Measurements from ENCODE around the gene GNRHR.

Gene GNRHR

GRCh38 chr4:67700738-67701516 lies 53.3 kb downstream of the GNRHR start, which contains the start of gene UBA6:
TSS of gene UBA6 (minus strand) at chr4:67701155. CDS start at chr4:67701119, 36 bp downstream.
- H4K20me1 ChIP-seq (ENCODE audit: insufficient read depth, low read length), result no peaks in the 10 kb centered on the region
- no peaks in the 10 kb centered on the region for H3K27me3 ChIP-seq (replicated peaks; ENCODE audit: insufficient read depth, low read length)
- H3F3A ChIP-seq (ENCODE audit: insufficient read depth, low read length), result peaks cover 10% of the 10 kb centered on the region
- peak; percentile 99 for DNase-seq
- H3K9me2 ChIP-seq (replicated peaks; ENCODE audit: insufficient read depth, low read length), result no peaks in the 10 kb centered on the region
- peak within 1 kb of the TSS; percentile 87 for H3K4me3 ChIP-seq (ENCODE audit: low read length)
- H2AFZ ChIP-seq (ENCODE audit: low read length), result peak within 1 kb of the TSS; percentile 69
- H3K79me2 ChIP-seq (ENCODE audit: low read length), result peaks cover 63% of the 10 kb centered on the region
- H3K9ac ChIP-seq (ENCODE audit: low read length), result peak within 1 kb of the TSS; percentile 82
- TF ChIP-seq, protein P1, sequence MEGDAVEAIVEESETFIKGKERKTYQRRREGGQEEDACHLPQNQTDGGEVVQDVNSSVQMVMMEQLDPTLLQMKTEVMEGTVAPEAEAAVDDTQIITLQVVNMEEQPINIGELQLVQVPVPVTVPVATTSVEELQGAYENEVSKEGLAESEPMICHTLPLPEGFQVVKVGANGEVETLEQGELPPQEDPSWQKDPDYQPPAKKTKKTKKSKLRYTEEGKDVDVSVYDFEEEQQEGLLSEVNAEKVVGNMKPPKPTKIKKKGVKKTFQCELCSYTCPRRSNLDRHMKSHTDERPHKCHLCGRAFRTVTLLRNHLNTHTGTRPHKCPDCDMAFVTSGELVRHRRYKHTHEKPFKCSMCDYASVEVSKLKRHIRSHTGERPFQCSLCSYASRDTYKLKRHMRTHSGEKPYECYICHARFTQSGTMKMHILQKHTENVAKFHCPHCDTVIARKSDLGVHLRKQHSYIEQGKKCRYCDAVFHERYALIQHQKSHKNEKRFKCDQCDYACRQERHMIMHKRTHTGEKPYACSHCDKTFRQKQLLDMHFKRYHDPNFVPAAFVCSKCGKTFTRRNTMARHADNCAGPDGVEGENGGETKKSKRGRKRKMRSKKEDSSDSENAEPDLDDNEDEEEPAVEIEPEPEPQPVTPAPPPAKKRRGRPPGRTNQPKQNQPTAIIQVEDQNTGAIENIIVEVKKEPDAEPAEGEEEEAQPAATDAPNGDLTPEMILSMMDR (IDR thresholded peaks at IDR 0.05; ENCODE audit: low read length), result peak; percentile 47
- TF ChIP-seq EZH2phosphoT487 (IDR thresholded peaks at IDR 0.05; ENCODE audit: low read length), result no peak
- no peak for TF ChIP-seq EZH2 (optimal IDR thresholded peaks at IDR 0.05; ENCODE audit: low read depth, low read length)
- peak within 1 kb of the TSS; percentile 78 for H3K4me2 ChIP-seq (ENCODE audit: low read depth, low read length)
- H3K4me1 ChIP-seq (ENCODE audit: low read length), result peaks cover 7% of the 10 kb centered on the region
- H3K9me3 ChIP-seq (replicated peaks; ENCODE audit: insufficient read depth, low read length), result no peaks in the 10 kb centered on the region
- H3K27ac ChIP-seq (ENCODE audit: low read length), result peak within 1 kb of the TSS; percentile 79
- no peaks in the 10 kb centered on the region; the same call in 1 of the 2 replicates for H3K36me3 ChIP-seq (replicated peaks; ENCODE audit: insufficient read depth, low read length)

DNA sequence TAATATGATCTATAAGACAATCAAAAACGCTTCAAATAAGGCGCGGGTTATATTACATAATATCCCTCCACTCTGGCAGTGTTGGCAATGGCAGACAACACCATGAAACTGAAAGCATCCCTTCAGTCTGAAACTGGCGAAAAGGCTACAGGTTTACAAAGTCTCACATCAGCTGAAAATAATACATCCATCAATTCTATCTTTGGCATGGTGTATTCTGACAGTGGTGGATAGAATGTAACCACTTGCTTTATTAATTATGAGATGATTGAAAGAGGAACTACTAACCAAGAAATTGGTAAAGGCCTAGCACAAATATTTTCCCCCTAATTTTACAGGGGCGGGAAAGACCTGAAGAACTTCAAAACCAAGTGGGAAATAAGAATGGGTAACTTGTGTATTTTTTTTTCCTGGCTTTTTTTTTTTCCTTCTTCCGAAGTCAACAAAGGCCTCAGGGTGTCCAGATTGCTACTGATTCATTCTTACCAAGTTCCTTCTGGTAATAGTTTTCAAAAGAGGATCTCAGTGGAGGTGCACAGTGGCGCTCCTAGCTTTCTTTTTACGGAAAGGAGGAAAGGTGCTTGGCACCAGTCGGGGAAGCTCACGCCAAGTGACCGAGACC lies 54.0 kb downstream of the GNRHR start:
- no peaks in the 10 kb centered on the region; the same call in 1 of the 2 replicates for H3K36me3 ChIP-seq (replicated peaks; ENCODE audit: insufficient read depth, low read length)
- H3K27ac ChIP-seq (ENCODE audit: low read length), result peak overlapping the region; percentile 79
- peaks cover 10% of the 10 kb centered on the region for H3F3A ChIP-seq (ENCODE audit: insufficient read depth, low read length)
- DNase-seq, result peak; percentile 78
- H2AFZ ChIP-seq (ENCODE audit: low read length), result peak overlapping the region; percentile 62
- H3K9ac ChIP-seq (ENCODE audit: low read length), result peak overlapping the region; percentile 82
- H3K4me2 ChIP-seq (ENCODE audit: low read depth, low read length), result peak overlapping the region; percentile 49
- H3K27me3 ChIP-seq (replicated peaks; ENCODE audit: insufficient read depth, low read length), result no peaks in the 10 kb centered on the region
- H3K4me3 ChIP-seq (ENCODE audit: low read length), result peak overlapping the region; percentile 87
- no peak for TF ChIP-seq EZH2phosphoT487 (IDR thresholded peaks at IDR 0.05; ENCODE audit: low read length)
- TF ChIP-seq, protein P1 (IDR thresholded peaks at IDR 0.05; ENCODE audit: low read length), result no peak
- no peak for TF ChIP-seq EZH2 (optimal IDR thresholded peaks at IDR 0.05; ENCODE audit: low read depth, low read length)
- H3K9me2 ChIP-seq (replicated peaks; ENCODE audit: insufficient read depth, low read length), result no peaks in the 10 kb centered on the region
- no peaks in the 10 kb centered on the region for H4K20me1 ChIP-seq (ENCODE audit: insufficient read depth, low read length)
- no peaks in the 10 kb centered on the region for H3K9me3 ChIP-seq (replicated peaks; ENCODE audit: insufficient read depth, low read length)
- peaks cover 65% of the 10 kb centered on the region for H3K79me2 ChIP-seq (ENCODE audit: low read length)
- H3K4me1 ChIP-seq (ENCODE audit: low read length), result peaks cover 7% of the 10 kb centered on the region

DNA sequence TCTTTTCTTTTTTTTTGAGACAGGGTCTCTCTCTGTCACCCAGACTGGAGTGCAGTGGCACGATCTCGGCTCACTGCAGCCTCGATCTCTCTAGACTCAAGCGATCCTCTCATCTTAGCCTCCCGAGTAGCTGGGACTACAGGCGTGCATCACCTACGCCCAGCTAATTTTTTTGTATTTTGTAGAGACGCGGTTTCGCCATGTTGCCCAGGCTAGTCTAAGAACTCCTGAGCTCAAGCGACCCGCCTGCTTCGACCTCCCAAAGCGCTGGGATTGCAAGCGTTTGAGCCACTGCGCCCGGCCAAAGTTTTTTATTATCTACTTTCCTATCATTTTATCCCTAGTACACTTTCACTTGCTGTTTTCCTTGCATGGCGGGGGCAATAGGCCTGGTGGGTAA lies 54.6 kb downstream of the GNRHR start:
- no peaks in the 10 kb centered on the region for H3K27me3 ChIP-seq (replicated peaks; ENCODE audit: insufficient read depth, low read length)
- DNase-seq, result no peak
- 0 out of 2 replicates have a peak overlapping the region, but pooled peaks have one; percentile 87 for H3K4me3 ChIP-seq (ENCODE audit: low read length)
- H3K27ac ChIP-seq (ENCODE audit: low read length), result no peak overlapping the region
- peaks cover 7% of the 10 kb centered on the region for H3K4me1 ChIP-seq (ENCODE audit: low read length)
- no peaks in the 10 kb centered on the region for H4K20me1 ChIP-seq (ENCODE audit: insufficient read depth, low read length)
- no peak overlapping the region for H2AFZ ChIP-seq (ENCODE audit: low read length)
- H3K4me2 ChIP-seq (ENCODE audit: low read depth, low read length), result peak overlapping the region; percentile 49
- no peaks in the 10 kb centered on the region for H3K9me2 ChIP-seq (replicated peaks; ENCODE audit: insufficient read depth, low read length)
- peaks cover 10% of the 10 kb centered on the region for H3F3A ChIP-seq (ENCODE audit: insufficient read depth, low read length)
- TF ChIP-seq EZH2 (optimal IDR thresholded peaks at IDR 0.05; ENCODE audit: low read depth, low read length) (no peak), EZH2phosphoT487 (IDR thresholded peaks at IDR 0.05; ENCODE audit: low read length) (no peak)
- TF ChIP-seq, protein P1 (IDR thresholded peaks at IDR 0.05; ENCODE audit: low read length), result no peak
- H3K9ac ChIP-seq (ENCODE audit: low read length), result no peak overlapping the region
- peaks cover 68% of the 10 kb centered on the region for H3K79me2 ChIP-seq (ENCODE audit: low read length)
- H3K36me3 ChIP-seq (replicated peaks; ENCODE audit: insufficient read depth, low read length), result no peaks in the 10 kb centered on the region; the same call in 1 of the 2 replicates
- H3K9me3 ChIP-seq (replicated peaks; ENCODE audit: insufficient read depth, low read length), result no peaks in the 10 kb centered on the region
